ENCODE measurements around the gene NDUFV2.
A peak's percentile ranks its signal among the peaks of the same experiment; 100 is the strongest.

The NDUFV2 gene

DNA sequence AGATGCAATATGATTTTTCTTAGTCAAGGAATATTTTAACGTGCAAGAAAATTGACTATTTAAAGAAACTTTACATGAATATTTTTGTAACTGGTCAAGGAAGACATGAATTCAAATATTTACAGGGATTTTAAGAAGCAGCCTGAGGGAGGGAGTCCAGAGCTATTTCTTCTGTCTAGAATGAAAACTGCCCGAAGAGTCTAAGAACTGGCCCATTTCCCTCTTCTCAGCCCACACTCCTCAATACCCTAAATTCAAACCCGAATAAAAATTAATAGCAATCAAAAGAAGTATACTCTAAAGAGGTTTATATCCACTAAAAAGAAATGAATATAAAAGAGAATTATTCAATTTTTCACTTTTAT lies 6.5 kb upstream of the NDUFV2 start:
- H3K9ac ChIP-seq (ENCODE audit: low read length), result no peak overlapping the region
- no peak overlapping the region for H3K27ac ChIP-seq (ENCODE audit: low read depth, low read length)
- H2AK5ac ChIP-seq (ENCODE audit: low read length), result no peak overlapping the region
- no peak overlapping the region for H4K91ac ChIP-seq (ENCODE audit: low read depth, low read length)
- no peaks in the 10 kb centered on the region for H3K4me1 ChIP-seq (ENCODE audit: control insufficient read depth in 1 of 2, insufficient read depth in 2 of 2, low read length in 2 of 2)
- no peak overlapping the region for H3K4me3 ChIP-seq (ENCODE audit: low read depth, low read length)
- H4K8ac ChIP-seq (ENCODE audit: low read depth, low read length), result no peak overlapping the region
- no peaks in the 10 kb centered on the region for H3K79me1 ChIP-seq (ENCODE audit: low read length)
- H3K79me2 ChIP-seq (ENCODE audit: control insufficient read depth, insufficient read depth, low read length, poor library complexity), result no peaks in the 10 kb centered on the region
- WGBS (ENCODE audit: extremely low coverage, insufficient coverage, insufficient read length), result 100% methylated on average over 1 of the region's 3 CpGs
- DNase-seq, result no peak
- H3K23ac ChIP-seq (ENCODE audit: low read length), result no peak overlapping the region
- no peak overlapping the region for H2AFZ ChIP-seq (ENCODE audit: insufficient read depth, low read length, poor library complexity)
- no peak overlapping the region for H2BK5ac ChIP-seq (ENCODE audit: low read depth, low read length, poor library complexity)
- H2BK120ac ChIP-seq (ENCODE audit: insufficient read depth, low read length, poor library complexity), result no peak overlapping the region
- no peaks in the 10 kb centered on the region for H3K36me3 ChIP-seq (ENCODE audit: control insufficient read depth in 1 of 2, insufficient read depth in 2 of 2, low read length in 2 of 2)
- H2BK12ac ChIP-seq (ENCODE audit: low read length), result no peak overlapping the region
- no peak overlapping the region for H4K12ac ChIP-seq (ENCODE audit: low read depth, low read length)
- no peaks in the 10 kb centered on the region for H3K9me3 ChIP-seq (ENCODE audit: insufficient read depth, low read depth, low read length)
- H3K18ac ChIP-seq (ENCODE audit: low read length), result no peak overlapping the region
- H3K14ac ChIP-seq (ENCODE audit: low read length), result no peak overlapping the region
- H3K27me3 ChIP-seq (ENCODE audit: insufficient read depth, low read length), result no peaks in the 10 kb centered on the region
- no peak overlapping the region for H3K4ac ChIP-seq (ENCODE audit: low read depth, low read length)
- no peak overlapping the region for H3K4me2 ChIP-seq (ENCODE audit: low read length)

DNA sequence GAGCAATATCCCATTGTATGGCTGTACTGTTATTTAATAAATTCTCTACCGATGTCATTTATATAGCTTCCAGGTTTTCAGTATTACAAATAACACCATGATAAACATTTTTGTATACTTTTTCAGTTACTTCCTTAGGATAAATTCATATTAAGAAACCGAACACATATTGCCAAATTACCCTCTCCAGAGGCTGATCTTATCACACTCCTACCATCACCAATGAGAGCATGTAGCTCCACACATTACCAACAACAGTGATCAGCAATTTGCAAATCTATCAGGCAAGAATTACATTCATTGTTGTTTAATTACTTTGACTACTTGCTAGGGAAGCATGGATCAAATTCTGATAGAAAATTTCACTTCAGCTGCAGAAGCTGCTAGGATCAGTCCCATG lies 5.8 kb upstream of the NDUFV2 start:
- H2AK5ac ChIP-seq (ENCODE audit: low read length), result no peak overlapping the region
- H3K4me1 ChIP-seq (ENCODE audit: control insufficient read depth in 1 of 2, insufficient read depth in 2 of 2, low read length in 2 of 2), result no peaks in the 10 kb centered on the region
- no peaks in the 10 kb centered on the region for H3K79me2 ChIP-seq (ENCODE audit: control insufficient read depth, insufficient read depth, low read length, poor library complexity)
- H3K4me2 ChIP-seq (ENCODE audit: low read length), result no peak overlapping the region
- H2BK5ac ChIP-seq (ENCODE audit: low read depth, low read length, poor library complexity), result no peak overlapping the region
- H3K27ac ChIP-seq (ENCODE audit: low read depth, low read length), result no peak overlapping the region
- H3K14ac ChIP-seq (ENCODE audit: low read length), result no peak overlapping the region
- H3K9ac ChIP-seq (ENCODE audit: low read length), result no peak overlapping the region
- H2AFZ ChIP-seq (ENCODE audit: insufficient read depth, low read length, poor library complexity), result no peak overlapping the region
- no peak overlapping the region for H3K4me3 ChIP-seq (ENCODE audit: low read depth, low read length)
- no peaks in the 10 kb centered on the region for H3K79me1 ChIP-seq (ENCODE audit: low read length)
- H4K12ac ChIP-seq (ENCODE audit: low read depth, low read length), result no peak overlapping the region
- H2BK120ac ChIP-seq (ENCODE audit: insufficient read depth, low read length, poor library complexity), result no peak overlapping the region
- no peak overlapping the region for H3K23ac ChIP-seq (ENCODE audit: low read length)
- no peaks in the 10 kb centered on the region for H3K27me3 ChIP-seq (ENCODE audit: insufficient read depth, low read length)
- no CpG with 5 or more reads among the region's 2 CpGs for WGBS (ENCODE audit: extremely low coverage, insufficient coverage, insufficient read length)
- no peak overlapping the region for H3K4ac ChIP-seq (ENCODE audit: low read depth, low read length)
- H3K9me3 ChIP-seq (ENCODE audit: insufficient read depth, low read depth, low read length), result no peaks in the 10 kb centered on the region
- DNase-seq, result no peak
- no peaks in the 10 kb centered on the region for H3K36me3 ChIP-seq (ENCODE audit: control insufficient read depth in 1 of 2, insufficient read depth in 2 of 2, low read length in 2 of 2)
- H4K8ac ChIP-seq (ENCODE audit: low read depth, low read length), result no peak overlapping the region
- H2BK12ac ChIP-seq (ENCODE audit: low read length), result no peak overlapping the region
- no peak overlapping the region for H4K91ac ChIP-seq (ENCODE audit: low read depth, low read length)
- H3K18ac ChIP-seq (ENCODE audit: low read length), result no peak overlapping the region

GRCh38 chr18:9097349-9097748 lies 5.2 kb upstream of the NDUFV2 start:
- peaks cover 1% of the 10 kb centered on the region for H3K79me2 ChIP-seq (ENCODE audit: control insufficient read depth, insufficient read depth, low read length, poor library complexity)
- H3K18ac ChIP-seq (ENCODE audit: low read length), result no peak overlapping the region
- H4K12ac ChIP-seq (ENCODE audit: low read depth, low read length), result no peak overlapping the region
- no peak overlapping the region for H3K4me3 ChIP-seq (ENCODE audit: low read depth, low read length)
- H2AFZ ChIP-seq (ENCODE audit: insufficient read depth, low read length, poor library complexity), result no peak overlapping the region
- no peak overlapping the region for H4K8ac ChIP-seq (ENCODE audit: low read depth, low read length)
- H3K27me3 ChIP-seq (ENCODE audit: insufficient read depth, low read length), result no peaks in the 10 kb centered on the region
- no peak overlapping the region for H3K9ac ChIP-seq (ENCODE audit: low read length)
- H3K27ac ChIP-seq (ENCODE audit: low read depth, low read length), result no peak overlapping the region
- no CpG with 5 or more reads among the region's 2 CpGs for WGBS (ENCODE audit: extremely low coverage, insufficient coverage, insufficient read length)
- H2BK120ac ChIP-seq (ENCODE audit: insufficient read depth, low read length, poor library complexity), result no peak overlapping the region
- H4K91ac ChIP-seq (ENCODE audit: low read depth, low read length), result no peak overlapping the region
- no peaks in the 10 kb centered on the region for H3K4me1 ChIP-seq (ENCODE audit: control insufficient read depth in 1 of 2, insufficient read depth in 2 of 2, low read length in 2 of 2)
- H2BK5ac ChIP-seq (ENCODE audit: low read depth, low read length, poor library complexity), result no peak overlapping the region
- no peaks in the 10 kb centered on the region for H3K9me3 ChIP-seq (ENCODE audit: insufficient read depth, low read depth, low read length)
- no peaks in the 10 kb centered on the region for H3K36me3 ChIP-seq (ENCODE audit: control insufficient read depth in 1 of 2, insufficient read depth in 2 of 2, low read length in 2 of 2)
- H2BK12ac ChIP-seq (ENCODE audit: low read length), result no peak overlapping the region
- no peak overlapping the region for H3K14ac ChIP-seq (ENCODE audit: low read length)
- no peak overlapping the region for H3K23ac ChIP-seq (ENCODE audit: low read length)
- H3K79me1 ChIP-seq (ENCODE audit: low read length), result no peaks in the 10 kb centered on the region
- H3K4ac ChIP-seq (ENCODE audit: low read depth, low read length), result no peak overlapping the region
- DNase-seq, result no peak
- H3K4me2 ChIP-seq (ENCODE audit: low read length), result no peak overlapping the region
- no peak overlapping the region for H2AK5ac ChIP-seq (ENCODE audit: low read length)

DNA sequence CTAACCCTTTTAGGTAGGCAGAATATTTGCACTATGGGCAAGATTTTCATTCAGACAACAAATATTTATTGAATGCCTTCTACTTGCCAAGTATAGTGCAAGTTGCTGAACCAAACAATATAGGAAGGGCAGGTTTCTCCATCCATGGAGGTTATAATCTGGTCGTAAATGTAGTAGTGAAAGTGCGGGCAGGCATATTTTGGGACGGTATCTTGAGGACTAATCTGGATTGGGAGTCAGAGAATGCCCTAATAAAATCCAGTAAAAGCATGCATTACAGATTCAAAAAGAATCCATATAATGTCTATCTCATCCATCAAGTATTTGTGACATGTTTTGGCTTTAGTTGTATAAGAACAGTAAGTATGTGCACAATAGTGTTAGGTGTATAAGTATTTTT lies 1.7 kb upstream of the NDUFV2 start:
- no peak overlapping the region for H2AFZ ChIP-seq (ENCODE audit: insufficient read depth, low read length, poor library complexity)
- no peak overlapping the region for H2BK5ac ChIP-seq (ENCODE audit: low read depth, low read length, poor library complexity)
- no peaks in the 10 kb centered on the region for H3K27me3 ChIP-seq (ENCODE audit: insufficient read depth, low read length)
- H3K9me3 ChIP-seq (ENCODE audit: insufficient read depth, low read depth, low read length), result no peaks in the 10 kb centered on the region
- H4K12ac ChIP-seq (ENCODE audit: low read depth, low read length), result no peak overlapping the region
- no peak overlapping the region for H4K91ac ChIP-seq (ENCODE audit: low read depth, low read length)
- H2BK120ac ChIP-seq (ENCODE audit: insufficient read depth, low read length, poor library complexity), result no peak overlapping the region
- H3K27ac ChIP-seq (ENCODE audit: low read depth, low read length), result no peak overlapping the region
- no peak overlapping the region for H3K18ac ChIP-seq (ENCODE audit: low read length)
- H3K4me1 ChIP-seq (ENCODE audit: control insufficient read depth in 1 of 2, insufficient read depth in 2 of 2, low read length in 2 of 2), result peaks cover 0 to 2% of the 10 kb centered on the region in 2 experiments
- no peak overlapping the region for H3K14ac ChIP-seq (ENCODE audit: low read length)
- H3K36me3 ChIP-seq (ENCODE audit: control insufficient read depth in 1 of 2, insufficient read depth in 2 of 2, low read length in 2 of 2), result no peaks in the 10 kb centered on the region
- H3K79me2 ChIP-seq (ENCODE audit: control insufficient read depth, insufficient read depth, low read length, poor library complexity), result peaks cover 9% of the 10 kb centered on the region
- peaks cover 5% of the 10 kb centered on the region for H3K79me1 ChIP-seq (ENCODE audit: low read length)
- peak; percentile 75 to 91 for DNase-seq
- H2AK5ac ChIP-seq (ENCODE audit: low read length), result no peak overlapping the region
- no peak overlapping the region for H3K4me2 ChIP-seq (ENCODE audit: low read length)
- WGBS (ENCODE audit: extremely low coverage, insufficient coverage, insufficient read length), result no CpG with 5 or more reads among the region's 3 CpGs
- H2BK12ac ChIP-seq (ENCODE audit: low read length), result no peak overlapping the region
- H4K8ac ChIP-seq (ENCODE audit: low read depth, low read length), result no peak overlapping the region
- H3K23ac ChIP-seq (ENCODE audit: low read length), result no peak overlapping the region
- no peak overlapping the region for H3K4me3 ChIP-seq (ENCODE audit: low read depth, low read length)
- H3K9ac ChIP-seq (ENCODE audit: low read length), result no peak overlapping the region
- no peak overlapping the region for H3K4ac ChIP-seq (ENCODE audit: low read depth, low read length)
